CD4-positive, alpha-beta T cell treated with Interleukin-12 subunit alpha and Interleukin-12 subunit beta, for 1 hour (primary cell): ENCODE results near the gene GALNTL6.

Experiments used
- DNase-seq: peaks from one replicate; pipeline ENCODE4 v3.0.0-alpha.2; 2020

The GALNTL6 gene

GRCh38 chr4:173046818-173047217, 1233.6 kb downstream of the GALNTL6 start:
- DNase-seq = no peak

DNA sequence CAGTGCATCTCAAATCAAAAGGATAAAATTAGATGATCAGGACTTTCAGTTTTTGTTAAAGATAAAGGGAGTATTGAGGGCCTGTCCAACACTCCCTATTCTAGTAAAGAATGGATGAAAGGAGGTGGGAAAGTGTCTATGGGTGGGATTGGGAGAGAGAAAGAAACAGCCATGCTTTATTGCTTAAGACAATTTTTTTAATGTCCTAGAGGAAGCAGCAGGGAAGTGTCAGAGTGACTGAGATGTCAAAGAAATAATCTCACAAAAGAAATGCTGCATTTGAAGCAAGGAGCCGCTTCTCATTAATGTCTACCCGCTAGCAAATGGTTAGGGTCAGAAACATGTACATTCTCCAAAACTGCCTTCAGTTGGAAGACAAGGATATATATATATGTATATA, 1238.0 kb downstream of the GALNTL6 start:
- no peak for DNase-seq

- no peak for DNase-seq
Observed at GRCh38 chr4:173051716-173052115, 1238.5 kb downstream of the GALNTL6 start.

GRCh38 chr4:173052439-173052838, 1239.2 kb downstream of the GALNTL6 start:
- DNase-seq = no peak

DNA sequence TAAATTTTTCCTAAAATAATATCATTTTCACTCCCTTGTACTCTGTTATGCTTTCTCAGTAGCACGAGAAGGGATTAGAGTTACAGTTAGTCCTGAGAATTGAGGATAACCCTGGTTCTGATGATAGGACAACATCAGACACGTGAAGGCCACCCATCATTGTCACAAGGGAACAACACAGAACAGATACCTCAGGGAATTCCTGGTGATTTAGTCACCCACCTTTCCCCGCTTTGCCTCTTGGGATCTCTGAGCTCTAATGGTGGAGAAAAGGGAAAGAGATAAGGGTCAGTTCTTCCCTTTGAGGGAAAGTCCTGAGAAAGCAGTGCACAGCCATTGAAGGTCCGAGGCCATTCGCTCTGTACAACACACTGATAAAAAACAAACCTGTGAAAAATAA, 1243.1 kb downstream of the GALNTL6 start:
- no peak for DNase-seq

DNA sequence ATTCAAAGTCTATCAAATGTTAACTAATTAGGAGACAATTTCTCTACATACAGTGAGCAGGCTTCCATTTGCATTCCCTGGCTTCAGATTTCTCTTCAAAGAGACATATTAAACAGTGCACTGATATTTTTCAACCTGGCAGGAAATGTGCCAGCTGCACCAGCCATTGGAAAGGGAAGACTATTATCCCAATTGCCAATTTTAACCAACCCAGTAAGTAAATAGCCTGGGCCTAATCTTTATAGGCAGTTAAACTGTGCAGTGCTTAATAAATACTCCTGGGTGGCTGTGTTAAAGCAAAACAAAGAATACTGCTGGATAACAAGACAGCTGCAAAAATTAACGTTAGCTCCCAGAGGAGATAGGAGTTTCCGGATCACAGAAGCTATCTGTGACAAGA, 1243.5 kb downstream of the GALNTL6 start:
- DNase-seq = no peak

DNA sequence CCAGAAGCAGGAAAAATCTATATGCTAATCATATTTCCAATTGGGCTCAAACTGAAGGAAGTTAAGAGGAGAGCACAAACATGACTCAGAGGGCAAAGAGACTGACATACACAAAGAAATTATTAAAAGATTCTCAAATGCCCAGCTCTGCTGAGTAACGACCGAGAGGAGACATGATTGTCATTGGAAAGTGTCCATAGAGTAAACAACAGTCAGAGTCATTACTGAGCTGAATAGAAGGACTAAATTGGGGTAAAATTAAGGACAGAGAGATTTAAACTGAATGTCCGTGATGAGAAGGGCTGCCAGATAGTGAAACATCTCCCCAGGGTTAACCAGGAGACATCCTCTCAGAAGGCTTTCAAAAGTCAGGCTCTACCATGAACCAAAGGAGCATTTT, 1244.2 kb downstream of the GALNTL6 start:
- no peak for DNase-seq

DNA sequence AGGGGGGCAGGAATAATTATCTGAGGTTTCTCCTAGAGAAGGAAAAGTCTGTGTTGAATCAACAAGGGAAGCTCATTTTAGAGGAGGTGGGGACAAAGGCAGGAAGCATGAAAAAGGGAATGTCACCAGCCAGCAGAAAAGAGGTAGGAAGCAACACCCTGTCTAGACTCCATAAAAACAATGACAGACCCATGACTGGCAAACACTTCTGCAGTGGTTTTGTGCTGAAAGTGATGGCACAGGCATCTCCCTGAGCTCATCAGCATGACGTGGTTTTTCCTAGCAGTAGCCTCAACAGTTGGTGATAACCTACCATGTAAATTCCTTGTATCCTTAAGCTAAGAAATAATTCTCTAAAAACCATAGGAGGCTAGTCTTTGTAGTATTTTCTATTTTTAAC, 1244.7 kb downstream of the GALNTL6 start:
- DNase-seq = no peak

DNA sequence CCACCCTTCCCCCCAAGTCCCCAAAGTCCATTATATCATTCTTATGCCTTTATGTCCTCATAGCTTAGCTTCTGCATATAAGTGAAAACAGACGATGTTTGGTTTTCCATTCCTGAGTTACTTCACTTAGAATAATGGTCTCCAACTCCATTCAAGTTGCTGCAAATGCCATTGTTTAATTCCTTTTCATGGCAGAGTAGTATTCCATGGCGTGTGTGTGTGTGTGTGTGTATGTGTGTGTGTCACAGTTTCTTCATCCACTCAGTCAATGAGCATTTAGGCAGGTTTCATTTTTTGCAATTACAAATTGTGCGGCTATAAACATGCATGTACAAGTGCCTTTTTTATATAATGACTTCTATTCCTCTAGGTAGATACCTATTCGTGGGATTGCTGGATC, 1248.0 kb downstream of the GALNTL6 start:
- DNase-seq = no peak

DNA sequence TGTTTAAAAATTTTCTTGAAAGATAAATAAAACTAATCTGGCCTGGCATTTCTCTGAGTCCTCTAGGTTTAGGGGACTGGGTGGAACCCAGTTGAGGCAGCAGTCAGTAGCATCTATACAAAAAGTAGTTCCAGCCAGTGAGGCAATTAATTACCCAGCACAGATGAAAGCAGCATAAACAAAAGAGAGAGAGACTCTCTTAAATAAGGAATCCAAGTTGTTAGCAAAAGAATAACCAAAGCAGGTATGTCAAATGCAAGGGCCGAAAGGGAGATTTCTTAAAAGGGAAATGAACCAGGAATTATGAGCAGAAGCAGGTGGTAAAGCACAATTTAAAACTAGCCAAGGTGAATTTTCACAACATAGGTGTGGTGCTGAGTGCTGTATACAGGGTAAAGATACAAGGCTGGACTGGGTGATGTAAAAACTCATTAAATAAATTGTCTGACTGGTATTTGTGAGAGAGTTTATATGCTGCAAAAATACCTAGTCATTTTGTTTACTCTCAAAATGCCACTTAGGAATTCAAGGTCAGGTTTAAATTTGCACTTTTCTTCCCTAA, 1260.8 kb downstream of the GALNTL6 start:
- no peak for DNase-seq

DNA sequence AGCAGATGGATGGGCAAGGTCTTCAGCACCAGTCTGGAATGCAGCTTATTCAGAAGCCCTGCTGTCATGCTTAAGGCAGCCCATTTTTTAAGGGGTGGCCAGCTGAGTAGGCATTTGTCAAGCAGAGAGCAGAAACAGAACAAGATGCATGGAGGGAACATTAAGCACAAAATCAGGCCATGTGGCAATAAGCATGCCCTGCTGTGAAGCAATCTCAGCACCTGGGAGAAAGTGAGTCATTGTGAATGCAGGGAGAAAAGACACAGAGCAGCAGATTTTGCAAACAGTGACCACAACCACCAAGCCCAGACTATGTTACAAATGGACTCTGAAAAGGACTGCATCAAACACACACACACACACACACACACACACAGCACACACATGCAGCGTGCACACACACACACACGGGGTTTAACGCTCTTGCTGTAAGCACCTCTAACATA, 1261.3 kb downstream of the GALNTL6 start:
- DNase-seq = no peak

DNA sequence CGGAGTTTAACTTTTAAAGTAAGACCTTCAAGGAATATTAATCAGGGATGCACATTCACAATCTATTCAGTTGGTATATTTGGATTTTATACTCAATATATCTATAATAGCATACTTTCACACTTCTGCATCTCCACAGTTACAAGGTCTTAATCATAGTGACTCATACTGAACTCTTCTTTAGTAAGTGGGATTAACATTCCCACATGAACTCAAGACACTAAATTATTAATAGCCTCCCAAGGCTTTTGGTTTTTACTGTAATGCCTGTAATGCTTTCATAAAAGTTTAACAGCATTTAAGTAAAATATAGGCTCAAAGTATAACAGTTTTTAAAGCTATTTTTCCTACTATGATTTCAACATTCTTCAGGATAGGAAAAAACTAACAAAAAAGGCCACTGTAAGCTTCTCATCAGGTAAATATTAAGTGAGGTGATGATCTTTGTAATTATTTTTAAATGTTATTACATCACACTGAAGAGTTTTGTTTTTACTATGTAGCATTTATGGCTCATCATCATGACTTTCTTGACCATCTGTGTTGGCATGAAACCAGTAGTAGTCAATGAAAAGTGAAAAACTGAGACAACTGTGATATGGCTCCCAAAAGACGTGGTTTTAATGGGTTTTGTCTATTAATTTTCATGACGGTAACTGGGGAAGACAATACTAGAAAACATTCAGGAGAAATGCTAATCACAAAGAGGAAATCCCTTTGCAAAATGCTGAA, 1263.9 kb downstream of the GALNTL6 start:
- no peak for DNase-seq

GRCh38 chr4:173088144-173088543, 1274.9 kb downstream of the GALNTL6 start:
- no peak for DNase-seq
